Kidney (tissue), 14 donors: ENCODE data around the gene KCNC1. TPM values are rescaled to one million over a fixed set of nuclear protein-coding genes. Genes with fewer than 3 reads are reported as not detected.

ENCODE experiments used
- DNase-seq, 5 donors: peaks; one replicate each; pipeline ENCODE4 v3.0.0-alpha.2; 2013 to 2020
- FAIRE-seq: peaks from 2 replicates; lab custom pipeline; 2012; peaks lifted over from hg19 to GRCh38; lab: Jason Lieb, UNC
- H3K27ac ChIP-seq, 2 donors: one replicate each; pipeline ENCODE4 v1.7.0; 2013; ENCODE audit warnings: low read depth in 2 of 2, low read length in 2 of 2, inconsistent platforms in 1 of 2
- H3K27me3 ChIP-seq: one replicate; pipeline ENCODE4 v1.7.1; 2013; ENCODE audit warnings: low read length, inconsistent platforms; ENCODE audit not compliant: control insufficient read depth, insufficient read depth
- H3K36me3 ChIP-seq, 3 donors: one replicate each; pipeline versions ENCODE4 v1.7.0 to v1.7.1; 2013; ENCODE audit warnings: low read length in 3 of 3, control low read depth in 1 of 3, inconsistent platforms in 1 of 3; ENCODE audit not compliant: insufficient read depth in 3 of 3, control insufficient read depth in 2 of 3
- H3K4me1 ChIP-seq, 3 donors: one replicate each; pipeline versions ENCODE4 v1.7.0 to v1.7.1; 2013; ENCODE audit warnings: low read length in 3 of 3, inconsistent platforms in 1 of 3, low read depth in 1 of 3; ENCODE audit not compliant: control insufficient read depth in 2 of 3, insufficient read depth in 2 of 3
- H3K4me3 ChIP-seq, 3 donors: one replicate each; pipeline versions ENCODE4 v1.7.0 to v1.8.1; 2013; ENCODE audit warnings: low read length in 3 of 3, control low read depth in 1 of 3, inconsistent platforms in 1 of 3
- H3K9ac ChIP-seq, 3 donors: one replicate each; pipeline versions ENCODE4 v1.7.0 to v1.7.1; 2013; ENCODE audit warnings: low read length in 3 of 3, control low read depth in 1 of 3, inconsistent platforms in 1 of 3
- H3K9me3 ChIP-seq, 3 donors: one replicate each; pipeline versions ENCODE4 v1.7.0 to v1.7.1; 2013; ENCODE audit warnings: low read length in 3 of 3, control low read depth in 1 of 3, inconsistent platforms in 1 of 3; ENCODE audit not compliant: control insufficient read depth in 2 of 3, insufficient read depth in 1 of 3
- intact Hi-C: fragments of 100-400 bp; cut with DNase I; formaldehyde crosslinking; loops from one replicate; pipeline ENCODE4 v1.11.1; 2022
- polyA plus RNA-seq: library from polyadenylated mRNA; stranded (reverse); fragments of 350-450 nt; fragmentation: Illumina TruSeq; extraction: RNeasy Lipid Tissue Mini Kit (QIAGEN cat#74804); gene quantifications from one replicate; pipeline ENCODE4 v1.2.3, GENCODE V29; 2014; ENCODE audit warnings: low read depth, low replicate concordance; ENCODE audit not compliant: insufficient read depth
- total RNA-seq: library from RNA; stranded (reverse); fragmentation: NEBNext Ultra II Directional; extraction: Animal tissue kit (Norgen Biotek cat#: 25700); gene quantifications from one replicate; pipeline ENCODE4 v1.2.1, GENCODE V29; 2021
- TF ChIP-seq, protein P1 (sequence below): IDR thresholded peaks from 3 replicates; pipeline ENCODE4 v1.5.1; 2012; ENCODE audit warnings: mild to moderate bottlenecking, moderate library complexity, borderline replicate concordance; ENCODE audit not compliant: insufficient read depth; ENCODE audit errors: extremely low read depth
- donor health status: control.
- donor health status: control.
- donor health status: control.
- donor health status: control.
- donor health status: control.
- donor health status: DM: yes; HTN: yes; CAD: no.
- donor health status: Normal renal cell carcinoma (clear cell type).

KCNC1 gene
- total and polyA plus RNA-seq, 2 donors from 2014 or later, result 0.03 TPM; not detected in 1

DNA sequence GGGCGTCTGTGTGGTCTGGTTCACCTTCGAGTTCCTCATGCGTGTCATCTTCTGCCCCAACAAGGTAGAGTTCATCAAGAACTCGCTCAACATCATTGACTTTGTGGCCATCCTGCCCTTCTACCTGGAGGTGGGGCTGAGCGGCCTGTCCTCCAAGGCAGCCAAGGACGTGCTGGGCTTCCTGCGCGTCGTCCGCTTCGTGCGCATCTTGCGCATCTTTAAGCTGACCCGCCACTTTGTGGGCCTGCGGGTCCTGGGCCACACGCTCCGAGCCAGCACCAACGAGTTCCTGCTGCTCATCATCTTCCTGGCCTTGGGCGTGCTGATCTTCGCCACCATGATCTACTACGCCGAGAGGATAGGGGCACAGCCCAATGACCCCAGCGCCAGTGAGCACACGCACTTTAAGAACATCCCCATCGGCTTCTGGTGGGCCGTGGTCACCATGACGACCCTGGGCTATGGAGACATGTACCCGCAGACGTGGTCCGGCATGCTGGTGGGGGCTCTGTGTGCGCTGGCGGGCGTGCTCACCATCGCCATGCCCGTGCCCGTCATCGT is 37.3 kb downstream of the KCNC1 start:
- TF ChIP-seq, protein P1, sequence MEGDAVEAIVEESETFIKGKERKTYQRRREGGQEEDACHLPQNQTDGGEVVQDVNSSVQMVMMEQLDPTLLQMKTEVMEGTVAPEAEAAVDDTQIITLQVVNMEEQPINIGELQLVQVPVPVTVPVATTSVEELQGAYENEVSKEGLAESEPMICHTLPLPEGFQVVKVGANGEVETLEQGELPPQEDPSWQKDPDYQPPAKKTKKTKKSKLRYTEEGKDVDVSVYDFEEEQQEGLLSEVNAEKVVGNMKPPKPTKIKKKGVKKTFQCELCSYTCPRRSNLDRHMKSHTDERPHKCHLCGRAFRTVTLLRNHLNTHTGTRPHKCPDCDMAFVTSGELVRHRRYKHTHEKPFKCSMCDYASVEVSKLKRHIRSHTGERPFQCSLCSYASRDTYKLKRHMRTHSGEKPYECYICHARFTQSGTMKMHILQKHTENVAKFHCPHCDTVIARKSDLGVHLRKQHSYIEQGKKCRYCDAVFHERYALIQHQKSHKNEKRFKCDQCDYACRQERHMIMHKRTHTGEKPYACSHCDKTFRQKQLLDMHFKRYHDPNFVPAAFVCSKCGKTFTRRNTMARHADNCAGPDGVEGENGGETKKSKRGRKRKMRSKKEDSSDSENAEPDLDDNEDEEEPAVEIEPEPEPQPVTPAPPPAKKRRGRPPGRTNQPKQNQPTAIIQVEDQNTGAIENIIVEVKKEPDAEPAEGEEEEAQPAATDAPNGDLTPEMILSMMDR, result no peak
- Histone ChIP-seq H3K4me1 (no peaks in the 10 kb centered on the region), H3K27me3 (no peaks in the 10 kb centered on the region), H3K36me3 (no peaks in the 10 kb centered on the region), H3K9ac (no peak overlapping the region), H3K4me3 (no peak overlapping the region), H3K9me3 (no peaks in the 10 kb centered on the region), H3K27ac (no peak overlapping the region)
- intact Hi-C loops, result no loop called here
- DNase-seq (peak in 1 of 5 donors; percentile 37), FAIRE-seq (no peak)

DNA sequence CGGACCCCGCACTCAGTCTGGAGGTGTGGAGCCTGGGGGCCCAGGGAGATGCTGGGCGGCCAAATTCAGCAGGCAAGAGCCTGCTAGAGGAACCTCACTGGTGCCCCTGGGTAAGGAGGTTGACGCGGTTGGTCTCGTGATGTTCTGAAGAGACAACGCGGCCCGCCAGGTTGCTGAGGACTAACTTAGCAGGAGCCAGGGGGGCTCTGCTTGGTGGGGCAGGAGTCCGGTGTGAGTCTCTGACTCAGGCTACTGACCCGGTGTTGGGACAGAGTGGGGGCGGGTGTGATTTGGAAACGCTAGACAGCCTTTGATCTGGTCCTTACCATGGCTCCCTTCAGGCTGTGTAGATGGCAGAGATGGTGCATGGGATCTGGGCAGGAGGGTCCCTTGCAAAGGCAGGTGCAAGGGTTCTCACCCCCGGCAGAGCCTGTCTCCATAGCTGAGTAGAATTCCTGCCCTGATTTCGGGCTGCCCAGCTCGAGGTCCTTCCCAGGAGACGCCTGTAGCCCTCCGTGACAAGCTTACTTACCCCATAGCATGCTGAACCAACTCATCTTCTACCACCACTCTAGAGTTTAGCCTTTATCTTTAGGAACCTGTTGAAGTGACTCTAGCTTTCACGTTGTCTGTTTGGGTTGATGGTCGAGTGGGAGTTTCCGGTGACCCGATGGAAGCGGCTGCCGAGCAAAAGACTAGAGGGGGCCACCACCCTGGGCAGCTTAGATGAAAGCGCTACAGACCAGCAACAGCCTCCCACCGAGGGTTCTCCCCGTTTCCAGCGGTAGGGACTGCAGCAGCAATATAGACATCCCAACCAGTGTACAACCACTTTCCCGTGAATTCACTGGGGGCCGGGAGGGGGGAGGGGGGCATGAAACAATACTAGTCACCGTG is 38.4 kb downstream of the KCNC1 start:
- intact Hi-C loops, result no loop called here
- TF ChIP-seq, protein P1, result no peak
- no peaks in the 10 kb centered on the region for H3K36me3 ChIP-seq
- H3K27ac ChIP-seq, result no peak overlapping the region
- H3K9ac ChIP-seq, result no peak overlapping the region
- no peaks in the 10 kb centered on the region for H3K27me3 ChIP-seq
- DNase-seq (no peak), FAIRE-seq (no peak)
- no peaks in the 10 kb centered on the region for H3K4me1 ChIP-seq
- H3K9me3 ChIP-seq, result no peaks in the 10 kb centered on the region
- H3K4me3 ChIP-seq, result no peak overlapping the region

DNA sequence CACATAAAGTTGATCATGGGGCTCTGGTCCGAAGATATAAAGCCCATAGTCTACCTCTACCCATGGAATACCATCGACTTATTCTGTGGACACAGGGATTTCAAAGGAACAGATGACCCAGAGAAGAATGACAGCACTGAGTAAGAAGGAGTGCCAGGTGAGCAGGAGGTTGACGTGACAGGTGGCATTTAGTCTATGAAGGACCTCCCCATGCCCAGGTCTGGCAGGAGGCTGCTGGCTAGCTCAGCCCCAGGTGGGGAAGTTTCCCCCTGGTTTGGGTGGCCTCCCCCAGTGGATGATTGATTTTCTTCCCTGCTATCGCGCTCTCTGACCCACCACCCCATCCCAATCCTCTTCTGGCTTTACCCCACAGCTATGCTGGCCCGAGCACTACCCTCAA is 39.1 kb downstream of the KCNC1 start:
- H3K4me1 ChIP-seq, result no peaks in the 10 kb centered on the region
- no peaks in the 10 kb centered on the region for H3K27me3 ChIP-seq
- no peaks in the 10 kb centered on the region for H3K36me3 ChIP-seq
- TF ChIP-seq, protein P1, result no peak
- no peak overlapping the region for H3K27ac ChIP-seq
- no peak overlapping the region for H3K9ac ChIP-seq
- intact Hi-C loops, result no loop called here
- H3K9me3 ChIP-seq, result no peaks in the 10 kb centered on the region
- FAIRE-seq (no peak), DNase-seq (peak in 1 of 5 donors; percentile 24)
- H3K4me3 ChIP-seq, result no peak overlapping the region
